ENCODE data around the gene IGF2BP1.

Gene IGF2BP1

DNA sequence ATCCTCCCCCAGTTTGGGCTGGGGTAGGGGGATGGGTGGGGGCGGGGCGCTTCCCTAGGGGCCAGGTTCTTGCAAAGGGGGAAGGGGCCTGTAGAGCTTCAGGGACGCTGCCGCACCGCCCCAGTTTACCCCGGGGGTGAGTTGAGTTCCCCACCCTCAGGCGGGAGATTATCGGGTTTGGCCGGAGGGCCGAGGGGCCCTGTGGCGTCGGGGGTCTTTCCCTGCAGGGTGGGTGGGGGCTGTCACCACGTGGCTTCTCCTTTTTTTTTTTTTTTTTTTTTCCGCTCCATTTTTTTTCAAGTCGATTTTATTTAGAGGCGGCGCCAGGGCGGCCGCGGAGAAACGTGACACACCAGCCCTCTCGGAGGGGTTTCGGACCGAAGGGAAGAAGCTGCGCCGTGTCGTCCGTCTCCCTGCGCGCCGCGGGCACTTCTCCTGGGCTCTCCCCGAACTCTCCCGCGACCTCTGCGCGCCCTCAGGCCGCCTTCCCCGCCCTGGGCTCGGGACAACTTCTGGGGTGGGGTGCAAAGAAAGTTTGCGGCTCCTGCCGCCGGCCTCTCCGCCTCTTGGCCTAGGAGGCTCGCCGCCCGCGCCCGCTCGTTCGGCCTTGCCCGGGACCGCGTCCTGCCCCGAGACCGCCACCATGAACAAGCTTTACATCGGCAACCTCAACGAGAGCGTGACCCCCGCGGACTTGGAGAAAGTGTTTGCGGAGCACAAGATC is at the start of gene IGF2BP1:
TSS of gene IGF2BP1 (plus strand) at position 283 of the 724 bp plus-strand sequence. CDS start at position 644, 361 bp downstream.
- no peak for DNase-seq

DNA sequence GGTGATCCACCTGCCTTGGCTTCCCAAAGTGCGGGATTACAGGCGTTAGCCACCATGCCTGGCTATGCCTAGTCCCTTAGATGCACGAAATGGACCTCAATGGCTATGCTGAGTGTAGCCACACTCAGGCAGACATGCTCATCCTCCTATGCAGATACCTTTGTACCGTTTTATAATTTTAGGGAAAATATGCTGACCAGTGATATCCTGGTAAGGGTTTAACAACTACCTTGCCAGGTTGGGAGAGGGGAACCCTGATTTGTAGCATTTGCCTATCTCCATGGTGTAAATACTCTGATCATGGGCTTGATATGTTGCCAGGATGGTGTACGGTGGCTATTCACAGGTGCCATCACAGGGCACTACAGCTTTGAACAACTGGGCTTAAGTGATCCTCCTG is 45.6 kb upstream of the IGF2BP1 start:
- no peak for DNase-seq

DNA sequence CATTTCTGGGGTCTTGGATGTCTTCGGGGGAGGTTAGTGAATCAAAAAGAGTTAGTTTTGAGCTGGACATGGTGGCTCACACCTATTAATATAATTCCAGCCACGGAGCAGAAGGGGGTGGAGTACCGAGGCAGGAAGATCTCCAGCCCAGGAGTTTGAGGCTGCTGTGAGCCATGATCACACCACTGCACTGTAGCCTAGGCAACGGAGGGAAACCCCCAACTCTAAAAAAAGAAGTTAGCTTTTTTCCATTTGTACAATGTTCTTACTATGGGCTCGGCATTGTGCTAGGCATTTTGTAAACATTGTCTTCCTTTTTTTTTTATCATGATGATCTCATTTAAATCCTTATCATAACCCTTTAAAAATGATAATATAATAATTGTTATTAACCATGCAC is 44.3 kb upstream of the IGF2BP1 start:
- DNase-seq: no peak

DNA sequence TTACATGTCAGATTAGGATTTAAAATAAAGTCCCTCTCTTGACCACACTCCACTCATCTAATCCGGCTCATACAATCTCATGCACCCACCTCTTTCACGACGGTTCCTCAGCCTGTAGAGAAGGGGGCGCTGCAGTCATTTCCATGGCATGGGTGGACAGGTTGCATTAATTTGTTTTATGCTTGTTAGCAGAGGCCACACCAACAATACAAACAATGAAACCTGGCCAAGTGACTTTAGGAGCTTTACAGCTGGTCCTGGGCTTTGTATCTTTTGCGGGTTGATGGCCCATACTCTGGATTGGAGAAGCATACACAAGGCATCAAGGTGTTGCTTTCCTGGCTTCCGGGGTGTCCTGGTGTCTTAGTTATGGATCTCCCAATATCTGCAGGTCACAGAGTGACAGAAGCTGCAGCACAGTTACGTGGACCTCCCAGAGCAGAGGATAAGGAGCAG is 42.9 kb upstream of the IGF2BP1 start:
- DNase-seq: no peak

DNA sequence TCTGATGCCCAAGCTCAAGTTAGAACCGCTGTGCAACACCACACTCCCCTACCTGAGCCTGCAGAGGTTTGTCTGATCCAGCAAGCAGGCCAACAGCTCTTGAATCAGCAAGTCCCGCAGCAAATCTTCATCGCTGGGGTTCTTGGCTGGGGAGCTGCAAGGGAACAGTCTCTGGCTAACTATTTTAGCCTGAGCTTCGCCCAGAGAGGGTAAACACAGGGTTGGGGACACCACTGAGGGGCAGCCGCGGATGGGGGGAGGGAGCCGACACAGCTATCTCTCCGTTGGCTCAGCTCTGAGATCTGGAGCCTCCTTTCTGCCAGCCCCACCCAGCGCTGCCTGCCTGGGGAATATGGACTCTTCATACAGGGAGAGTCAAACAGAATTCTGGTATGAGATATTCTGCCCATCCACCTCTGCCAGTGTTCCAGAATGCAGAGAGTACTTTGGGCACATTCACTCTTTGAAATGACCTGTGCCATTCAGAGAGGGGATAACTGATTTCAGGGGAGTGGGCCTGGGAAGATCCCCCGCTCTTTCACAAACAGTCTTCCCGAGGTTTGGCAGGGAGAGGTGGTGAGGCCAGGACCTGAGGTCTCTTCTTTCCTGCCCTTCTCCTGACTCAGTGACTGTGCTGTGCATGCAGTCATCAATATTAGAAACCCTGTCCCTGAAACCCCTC is 36.2 kb upstream of the IGF2BP1 start:
- DNase-seq: no peak

DNA sequence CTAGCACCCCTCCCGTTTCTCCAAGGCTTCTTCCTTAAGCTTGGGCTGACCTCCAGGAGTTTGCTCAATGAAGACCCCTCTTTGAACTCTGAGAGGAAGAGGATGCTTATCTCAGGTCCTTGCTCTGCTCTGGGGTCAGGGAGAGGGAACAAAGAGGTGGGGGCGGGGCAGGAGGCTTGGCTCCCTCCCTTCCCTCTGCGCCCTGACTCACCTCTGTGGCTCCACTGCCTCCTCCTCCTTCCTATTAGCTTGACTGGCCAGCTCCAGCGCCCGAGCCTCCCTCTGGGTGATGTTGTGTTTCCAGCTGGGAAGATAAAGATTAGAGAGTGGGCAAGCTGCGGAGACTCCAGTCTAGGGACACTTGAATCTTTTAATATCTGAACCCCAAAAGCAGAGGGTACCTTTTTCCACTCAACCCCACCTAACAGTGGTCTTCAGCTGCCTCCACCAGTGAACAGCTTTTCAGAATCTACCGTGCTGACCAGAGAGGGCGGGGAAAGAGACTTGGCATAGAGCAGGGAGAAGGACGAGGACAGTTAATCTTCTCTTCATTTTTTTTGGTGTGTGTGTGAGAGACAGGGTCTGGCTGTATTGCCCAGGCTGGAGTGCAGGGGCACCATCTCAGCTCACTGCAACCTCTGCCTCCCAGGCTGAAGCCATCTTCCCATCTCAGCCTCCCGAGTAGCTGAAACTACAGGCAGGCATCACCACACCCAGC is 35.5 kb upstream of the IGF2BP1 start:
- DNase-seq: no peak

DNA sequence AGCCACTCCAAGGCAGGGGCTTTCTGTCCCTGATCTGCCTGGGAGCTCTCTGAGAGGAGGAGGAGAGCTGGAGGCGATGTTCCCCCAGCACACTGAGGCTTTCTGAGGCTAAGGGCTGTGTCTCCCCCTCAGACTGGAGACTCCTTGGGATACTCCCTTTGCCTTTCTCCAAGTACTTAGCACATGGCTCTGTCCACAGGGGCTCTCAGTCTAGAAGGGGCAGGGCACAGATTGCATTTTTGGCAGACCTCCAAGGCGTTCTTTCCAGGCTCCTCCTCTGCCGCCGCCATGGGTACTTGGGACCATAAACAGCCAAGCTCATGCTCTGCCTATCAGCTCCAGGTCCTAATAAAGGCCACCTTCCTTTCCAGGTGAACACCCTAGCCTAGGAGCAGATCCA is 27.0 kb upstream of the IGF2BP1 start:
- no peak for DNase-seq

DNA sequence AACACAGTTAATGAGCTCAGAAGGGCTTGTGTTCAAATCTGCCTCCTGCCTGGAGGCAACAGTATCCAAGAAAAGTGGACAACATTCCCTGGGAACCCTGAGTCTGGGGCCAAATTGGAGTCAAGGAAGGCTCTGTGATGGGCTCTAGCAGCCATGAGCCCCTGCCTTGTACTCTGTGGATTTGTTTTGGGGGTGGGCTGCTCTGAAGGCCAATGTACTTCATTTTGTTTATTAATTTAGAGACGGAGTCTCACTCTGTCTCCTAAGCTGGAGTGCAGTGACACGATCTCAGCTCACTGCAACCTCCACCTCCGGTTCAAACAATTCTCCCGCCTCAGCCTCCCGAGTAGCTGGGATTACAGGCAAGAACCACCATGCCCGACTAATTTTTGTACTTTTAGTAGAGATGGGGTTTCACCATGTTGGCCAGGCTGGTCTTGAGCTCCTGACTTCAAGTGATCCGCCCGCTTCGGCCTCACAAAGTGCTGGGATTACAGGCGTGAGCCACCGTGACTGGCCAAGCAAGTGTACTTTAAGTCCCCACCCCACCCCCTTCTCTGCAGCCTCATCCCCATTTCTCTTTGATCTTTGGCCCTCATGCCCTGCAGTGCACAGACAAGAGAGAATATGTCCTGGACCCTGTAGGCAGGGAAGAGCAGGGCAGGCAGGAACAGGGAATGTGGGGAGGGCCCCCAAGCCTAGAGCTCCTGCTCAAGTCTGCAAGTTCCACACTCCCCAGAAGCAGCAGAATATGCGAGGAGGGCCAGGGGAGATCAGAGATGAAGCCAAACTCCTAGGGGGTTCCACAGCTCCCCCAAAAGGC is 26.1 kb upstream of the IGF2BP1 start:
- no peak for DNase-seq

DNA sequence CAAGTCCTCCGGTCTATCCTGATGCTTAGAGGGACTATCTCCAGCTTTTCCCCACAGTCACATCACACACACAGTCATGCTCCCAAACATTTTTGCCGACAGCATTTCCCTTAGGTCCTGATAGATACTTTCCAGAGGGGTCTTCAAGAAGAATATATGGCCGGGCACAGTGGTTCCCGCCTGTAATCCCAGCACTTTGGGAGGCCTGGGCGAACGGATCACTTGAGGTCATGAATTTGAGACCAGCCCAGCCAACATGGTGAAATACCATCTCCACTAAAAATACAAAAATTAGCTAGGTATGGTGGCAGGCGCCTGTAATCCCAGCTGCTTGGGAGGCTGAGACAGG is 24.5 kb upstream of the IGF2BP1 start:
- DNase-seq: no peak

DNA sequence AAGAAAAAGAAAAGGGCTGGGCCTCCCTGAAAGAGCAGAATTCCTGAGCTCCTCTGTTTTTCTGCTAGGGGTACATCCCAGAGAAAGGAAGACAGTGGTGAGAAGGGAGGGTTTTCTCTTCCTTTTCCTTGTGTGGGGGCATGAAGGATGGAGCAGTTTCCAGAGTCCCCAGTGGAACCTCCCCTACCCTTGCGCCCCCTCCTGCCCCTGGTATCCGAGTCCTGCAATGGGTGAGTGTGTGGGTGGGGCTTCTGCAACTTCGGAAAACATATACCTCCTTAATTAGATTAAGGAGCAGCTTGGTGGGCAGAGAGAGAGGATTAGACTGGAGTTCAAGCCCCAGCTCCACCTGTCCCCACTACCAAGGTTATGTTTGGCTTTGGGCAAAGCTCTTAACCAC is 23.4 kb upstream of the IGF2BP1 start:
- no peak for DNase-seq

DNA sequence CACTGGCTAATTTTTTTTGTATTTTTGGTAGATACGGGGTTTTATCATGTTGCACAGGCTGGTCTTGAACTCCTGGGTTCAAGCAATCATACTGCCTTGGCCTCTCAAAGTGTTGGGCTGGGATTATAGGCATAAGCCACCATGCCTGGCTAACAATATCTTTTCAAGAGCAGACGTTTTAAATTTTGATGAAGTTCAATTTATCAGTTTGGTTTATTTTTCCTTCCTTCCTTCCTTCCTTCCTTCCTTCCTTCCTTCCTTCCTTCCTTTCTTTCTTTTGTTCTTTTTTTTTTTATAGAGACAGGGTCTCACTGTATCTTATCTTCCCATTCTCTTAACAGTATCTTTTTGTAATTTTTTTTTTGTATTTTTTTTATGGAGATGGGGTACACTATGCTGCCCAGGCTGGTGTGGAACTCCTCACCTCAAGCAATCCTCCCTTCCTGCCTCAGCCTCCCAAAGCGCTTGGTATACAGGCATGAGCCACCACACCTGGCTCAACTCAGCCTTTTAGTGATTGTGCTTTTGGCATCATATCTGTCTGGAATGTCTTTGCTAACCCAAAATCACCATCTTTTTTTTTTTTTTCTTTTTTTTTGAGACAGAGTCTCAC is 15.2 kb upstream of the IGF2BP1 start:
- DNase-seq: no peak

DNA sequence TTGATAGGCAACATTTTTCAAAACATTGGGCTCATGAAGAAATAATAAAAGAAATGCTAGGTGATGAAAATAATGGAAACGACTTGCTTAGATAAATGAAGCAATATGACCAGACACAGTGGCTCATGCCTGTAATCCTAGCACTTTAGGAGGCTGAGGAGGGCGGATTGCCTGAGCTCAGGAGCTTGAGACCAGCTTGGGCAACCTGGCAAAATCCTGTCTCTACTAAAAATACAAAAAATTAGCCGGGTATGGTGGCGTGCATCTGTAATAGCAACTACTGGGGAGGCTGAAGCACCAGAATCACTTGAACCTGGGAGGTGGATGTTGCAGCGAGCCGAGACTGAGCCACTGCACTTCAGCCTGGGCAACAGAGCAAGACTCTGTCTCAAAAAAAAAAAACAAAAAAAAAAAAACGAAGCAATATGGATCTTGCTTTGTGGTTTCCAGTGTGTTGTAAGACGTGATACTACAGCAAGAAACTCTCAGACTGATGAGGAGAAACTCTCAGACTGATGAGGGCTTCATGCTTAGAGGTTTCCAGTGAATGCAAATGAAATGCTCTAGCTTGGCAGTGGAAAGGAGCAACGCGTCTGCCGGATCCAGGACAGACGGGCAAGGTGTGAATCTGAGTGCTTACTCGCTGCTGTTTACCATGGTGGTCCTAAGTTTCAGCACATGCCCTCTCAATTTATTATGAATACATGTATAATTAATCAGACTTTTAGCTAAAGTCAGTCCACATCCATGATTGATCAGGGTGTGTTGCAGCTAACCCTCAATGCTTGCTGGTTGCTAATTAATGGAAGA is 11.5 kb upstream of the IGF2BP1 start:
- no peak for DNase-seq

DNA sequence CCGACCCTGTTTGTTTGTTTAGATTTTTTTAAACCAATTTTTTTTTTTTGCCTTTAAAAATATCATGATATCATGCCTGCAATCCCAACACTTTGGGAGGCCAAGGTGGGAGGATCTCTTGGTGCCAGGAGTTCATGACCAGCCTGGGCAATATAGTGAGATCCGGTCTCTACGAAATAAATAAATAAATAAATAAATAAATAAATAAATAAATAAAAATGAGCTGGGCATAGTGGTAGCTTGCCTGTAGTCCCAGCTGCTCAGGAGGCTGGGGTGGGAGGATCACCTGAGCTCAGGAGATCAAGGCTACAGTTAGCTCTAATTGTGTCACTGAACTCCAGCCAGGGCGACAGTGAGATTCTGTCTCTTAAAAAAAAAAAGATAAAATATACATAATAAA is 8.1 kb upstream of the IGF2BP1 start:
- DNase-seq: no peak

DNA sequence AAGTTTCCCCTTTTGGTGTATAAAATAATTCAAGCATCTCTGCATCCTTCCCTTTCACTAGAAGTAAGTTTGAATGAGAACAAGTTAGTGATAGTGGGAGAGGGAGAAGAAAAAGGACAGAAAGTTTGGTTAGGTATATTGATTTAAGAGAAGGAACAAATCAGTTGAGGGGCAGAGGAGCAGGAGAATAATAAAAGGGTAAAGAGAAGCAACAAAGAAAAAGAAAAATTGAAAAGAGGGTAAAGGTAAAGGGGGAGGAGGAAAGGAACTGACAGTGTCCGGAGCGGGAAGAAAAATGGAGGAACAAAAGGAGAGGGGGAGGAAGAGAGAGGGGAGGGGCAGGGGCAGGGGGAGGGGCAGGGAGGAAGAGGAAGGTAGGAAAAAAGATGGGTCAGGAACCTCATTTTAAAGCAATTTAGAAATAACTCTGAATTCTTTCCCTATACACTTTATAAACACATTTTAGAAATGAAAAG is 6.3 kb upstream of the IGF2BP1 start:
- DNase-seq: no peak

DNA sequence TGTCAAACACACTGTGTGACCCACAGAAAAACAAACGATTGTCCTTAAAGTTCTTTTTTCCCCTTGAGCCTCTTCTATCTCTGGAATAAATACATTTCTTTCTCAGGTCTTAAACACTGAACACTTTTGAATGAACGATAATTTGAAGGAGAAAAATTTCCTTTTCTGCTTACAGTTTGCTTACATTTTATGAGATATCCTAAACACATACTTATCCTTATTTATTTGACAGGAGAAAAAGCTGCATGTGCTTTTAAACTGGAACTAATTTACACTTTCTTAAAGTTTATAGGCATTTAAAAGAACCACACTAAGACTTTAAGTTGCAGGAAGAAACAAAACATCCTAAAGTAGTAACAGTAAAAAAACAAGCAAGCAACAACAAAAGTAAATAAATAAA is 4.7 kb upstream of the IGF2BP1 start:
- no peak for DNase-seq

DNA sequence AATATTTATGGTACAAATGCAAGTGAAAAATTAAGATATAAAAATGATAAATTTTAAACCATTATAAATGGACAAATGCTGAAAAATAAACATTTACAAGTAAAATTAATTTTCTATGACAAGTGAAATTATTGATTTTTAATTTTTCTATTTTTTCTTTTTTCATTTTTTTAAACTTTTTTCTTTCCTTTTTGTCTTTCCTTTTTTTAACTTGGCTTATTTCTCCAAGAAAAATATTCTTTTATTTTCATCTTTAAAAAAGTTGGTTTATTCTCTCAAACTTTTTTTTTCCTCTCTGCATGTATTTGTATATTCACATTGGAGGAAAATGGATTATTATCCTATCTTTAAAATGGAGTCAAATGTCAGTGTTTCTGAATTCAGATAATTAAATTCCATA is 3.9 kb upstream of the IGF2BP1 start:
- no peak for DNase-seq

DNA sequence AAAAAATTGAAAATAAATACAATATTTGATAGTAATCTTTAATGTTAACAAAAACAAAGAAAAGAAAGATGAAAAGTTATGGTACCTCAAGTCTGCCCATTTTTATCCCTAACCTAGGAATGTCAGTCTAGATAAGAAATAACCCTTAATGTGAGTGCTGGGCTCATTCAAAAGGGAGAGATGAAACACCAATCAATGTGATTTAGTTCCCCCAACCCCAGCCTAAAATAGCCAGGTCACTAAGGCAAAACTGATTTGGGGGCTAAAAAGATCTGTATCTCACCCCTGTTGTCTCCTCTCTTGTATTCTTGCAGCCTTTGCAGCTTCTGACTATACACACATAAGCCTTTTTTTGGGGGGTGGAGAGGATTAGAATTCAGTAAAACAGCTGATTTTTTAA is 3.2 kb upstream of the IGF2BP1 start:
- no peak for DNase-seq

DNA sequence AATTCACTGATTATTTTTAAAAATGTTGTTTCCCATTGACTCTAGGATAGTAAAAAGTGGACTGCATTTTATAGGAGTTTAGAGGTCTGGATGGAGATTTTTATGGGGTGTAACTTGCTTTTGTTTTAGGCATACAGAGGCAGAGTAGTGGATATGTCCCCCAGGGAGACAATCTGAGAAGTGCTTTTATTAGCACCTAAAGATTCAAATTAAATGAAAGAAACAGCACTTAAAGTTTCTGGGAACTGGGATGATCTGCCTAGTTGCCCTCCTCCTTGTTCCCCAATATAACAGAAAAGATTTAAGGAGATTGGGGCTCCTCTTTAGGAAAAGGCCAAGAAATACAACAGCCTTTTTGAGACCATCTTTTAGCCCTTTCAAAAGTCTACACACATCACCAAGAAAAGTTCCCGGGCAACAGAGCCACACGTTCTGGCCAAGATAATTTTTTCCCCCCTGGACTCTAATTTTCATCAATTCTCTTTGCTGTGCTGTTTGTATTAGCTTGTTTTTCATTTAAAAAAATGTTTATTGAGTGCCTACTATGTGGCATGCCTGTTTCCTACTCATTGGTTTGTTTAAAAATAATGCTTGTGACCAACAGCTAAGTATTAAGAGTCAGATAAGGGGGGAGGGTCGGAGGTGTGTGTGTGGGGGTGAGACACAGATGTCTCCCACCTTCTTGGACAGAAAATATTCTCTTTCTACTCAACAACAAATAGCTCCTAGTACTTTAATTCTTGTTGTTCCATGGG is 2.5 kb upstream of the IGF2BP1 start:
- DNase-seq: no peak

DNA sequence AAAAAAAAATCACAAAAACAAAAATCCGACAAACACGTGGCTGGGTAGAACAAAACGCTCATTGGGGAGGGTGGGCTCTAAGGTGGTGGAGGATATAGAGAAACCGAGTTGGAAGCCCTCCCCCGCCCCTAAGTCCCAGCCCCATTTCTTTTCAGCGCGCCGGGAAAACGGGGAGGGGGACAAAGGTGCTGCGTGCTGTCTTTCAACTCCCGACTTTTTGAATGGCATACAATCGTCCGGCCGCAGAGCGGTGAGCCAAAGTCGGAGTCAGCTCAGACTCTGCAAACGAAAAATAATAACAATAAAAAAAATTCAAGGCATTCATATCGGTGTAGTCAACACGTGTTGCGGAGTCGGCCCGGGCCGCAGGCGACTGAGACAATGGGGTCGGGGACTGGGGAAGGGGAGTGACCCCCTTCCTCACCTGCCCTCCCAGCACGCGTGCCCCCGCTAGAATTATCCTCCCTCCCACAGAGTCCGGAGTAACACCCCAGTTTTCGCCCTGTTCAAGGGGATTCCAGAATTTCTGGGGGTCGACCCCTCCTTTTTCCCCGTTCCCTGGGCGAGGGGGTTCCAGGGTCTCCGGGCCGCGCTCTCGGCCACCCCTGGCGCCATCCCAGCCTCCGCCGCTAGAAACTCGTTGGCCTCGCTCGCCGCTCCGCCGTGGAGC is 1.7 kb upstream of the IGF2BP1 start:
- DNase-seq: no peak

DNA sequence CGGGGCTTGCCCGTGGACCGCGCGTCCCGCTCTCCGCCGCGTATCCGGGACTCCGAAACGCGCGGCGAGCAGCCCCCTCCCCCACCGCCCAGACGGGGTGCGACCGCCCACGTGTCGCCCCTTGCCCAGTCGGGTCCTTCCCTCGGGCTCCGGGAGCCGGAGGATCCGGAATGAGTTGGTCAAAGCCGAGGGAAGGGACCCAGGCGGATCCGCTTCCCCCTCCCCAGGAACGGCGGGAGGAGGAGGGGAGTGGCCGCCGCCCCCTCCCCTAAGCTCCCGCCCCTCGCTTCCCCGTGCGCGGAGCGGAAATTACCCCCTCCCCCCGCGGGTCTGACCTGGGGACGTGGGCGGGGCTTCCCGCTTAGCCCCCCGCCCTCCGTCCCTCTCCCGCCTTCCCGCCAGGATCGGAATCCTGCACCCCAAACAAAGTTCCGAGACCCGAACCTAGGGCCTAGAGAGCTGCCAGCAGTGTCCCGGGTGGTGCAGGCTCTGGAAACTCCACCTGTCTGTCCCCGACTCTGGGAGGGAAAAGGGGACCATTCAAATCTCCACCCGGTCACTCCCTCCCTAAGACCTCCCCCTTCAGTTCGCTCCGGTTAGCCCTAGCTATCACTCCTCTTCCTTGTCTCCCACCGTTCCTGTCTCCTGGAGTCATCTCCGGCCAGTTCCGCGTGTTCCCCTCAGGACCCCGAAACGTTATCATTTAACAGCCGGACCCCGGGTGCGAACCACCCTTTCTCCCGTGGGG is 1.0 kb upstream of the IGF2BP1 start:
- no peak for DNase-seq
